ENCODE data around the gene UMAD1. TPM values are rescaled to one million over a fixed set of nuclear protein-coding genes. Genes with fewer than 3 reads are reported as not detected.
"Not testable (repeated sequence)": the region's sequence is repeated elsewhere in the genome, so short reads cannot be mapped to it uniquely, and the experiment has no call there.

Gene UMAD1
- polyA plus RNA-seq, 10 donors: 8.6 to 12.3 (median 9.9) TPM

DNA sequence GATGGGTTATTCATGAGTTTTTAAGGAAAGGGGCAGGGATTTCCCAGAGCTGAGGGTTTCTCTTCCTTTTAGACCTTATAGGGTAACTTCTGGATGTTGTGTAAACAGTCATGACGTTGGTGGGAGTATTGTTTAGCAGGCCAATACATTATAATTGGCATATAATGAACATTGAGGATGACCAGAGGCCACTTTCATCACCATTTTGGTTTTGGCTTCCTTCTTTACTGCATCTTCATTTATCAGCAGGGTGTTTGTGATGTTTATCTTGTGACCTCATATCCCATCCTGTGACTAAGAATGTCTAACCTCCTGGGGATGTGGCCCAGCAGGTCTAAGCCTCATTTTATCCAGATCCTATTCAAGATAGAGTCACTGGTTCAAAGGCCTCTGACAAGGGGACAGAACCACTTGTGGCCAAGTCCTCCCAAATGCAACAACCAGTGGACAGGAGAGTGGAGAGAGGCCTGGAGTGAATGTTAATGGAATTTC, 155.1 kb downstream of the UMAD1 start:
- DNase-seq: no peak

DNA sequence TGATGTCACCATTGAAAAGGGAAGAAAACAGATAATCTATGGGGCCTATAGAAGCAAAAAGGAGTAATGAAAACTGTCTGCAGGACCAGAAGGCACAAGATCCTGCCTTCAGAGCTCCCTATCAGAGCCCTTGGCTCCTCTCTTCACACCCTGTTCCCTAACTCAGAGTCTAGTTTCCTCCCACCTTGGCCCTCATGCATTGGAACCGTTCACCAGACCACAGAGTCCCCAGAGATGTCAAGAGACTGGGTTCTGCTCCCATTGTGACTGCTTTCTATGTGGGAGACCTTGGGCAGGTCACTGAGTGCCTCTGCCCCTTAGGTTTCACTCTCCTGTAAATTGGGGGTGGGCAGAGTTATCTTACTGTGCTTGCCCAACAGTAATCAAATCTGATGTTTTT, 158.0 kb downstream of the UMAD1 start:
- no peak for DNase-seq

GRCh38 chr7:7799138-7799537, 158.6 kb downstream of the UMAD1 start:
- DNase-seq: no peak

GRCh38 chr7:7802531-7802930, 162.0 kb downstream of the UMAD1 start:
- no peak for DNase-seq

DNA sequence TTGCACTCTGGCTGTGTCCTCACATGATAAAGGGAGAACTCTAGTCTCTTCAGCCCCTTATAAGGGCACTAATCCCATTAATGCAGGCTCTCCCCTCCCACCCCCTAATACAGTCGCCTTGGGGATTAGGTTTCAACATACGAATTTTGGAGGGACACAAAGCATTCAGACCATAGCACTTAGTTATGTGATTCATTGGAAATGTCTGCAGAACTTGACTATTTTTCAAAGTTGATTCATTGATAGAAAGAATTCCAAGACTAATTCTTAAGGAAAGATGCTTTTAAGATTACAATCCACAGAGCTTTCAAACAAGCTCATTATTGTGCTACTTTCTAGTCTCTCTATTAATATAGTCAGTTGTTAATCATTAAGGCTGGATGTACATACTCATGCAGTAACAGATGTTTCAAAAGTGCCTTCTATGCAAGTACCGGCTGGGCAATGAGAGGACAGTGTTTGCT, 163.2 kb downstream of the UMAD1 start:
- no peak for DNase-seq

- not testable (repeated sequence) for DNase-seq
Measured at GRCh38 chr7:7804822-7805221, 164.3 kb downstream of the UMAD1 start.

DNA sequence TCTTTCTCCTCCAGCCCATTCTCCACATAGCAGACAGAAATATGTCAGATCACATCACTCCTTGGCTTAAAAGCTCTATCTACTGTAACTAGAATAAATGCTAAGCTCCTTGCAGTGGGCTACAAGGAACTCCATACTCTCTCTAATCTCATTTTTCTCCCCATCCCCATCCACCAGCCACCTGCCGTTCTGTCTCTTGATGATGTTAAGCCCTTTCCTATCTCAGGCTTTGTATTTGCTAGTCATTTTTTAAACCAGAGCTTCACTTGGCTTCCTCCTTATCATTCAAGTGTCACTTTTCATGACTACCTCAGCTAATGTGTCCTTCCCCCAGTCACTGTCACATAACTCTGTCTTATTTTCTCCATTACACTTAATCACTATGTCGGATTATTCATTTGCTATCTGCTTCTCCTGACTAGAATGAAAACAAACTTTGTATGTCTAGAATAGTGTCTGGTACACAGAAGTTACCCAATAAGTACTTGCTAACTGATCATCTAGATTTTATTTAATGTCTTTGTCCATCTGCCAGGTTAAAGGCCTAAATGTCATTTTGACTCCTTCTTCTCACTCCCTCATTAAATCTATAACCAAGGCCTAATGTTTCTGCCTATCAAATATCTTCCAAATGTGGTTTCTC, 165.1 kb downstream of the UMAD1 start:
- no peak for DNase-seq

GRCh38 chr7:7808156-7808555, 167.6 kb downstream of the UMAD1 start:
- no peak for DNase-seq

DNA sequence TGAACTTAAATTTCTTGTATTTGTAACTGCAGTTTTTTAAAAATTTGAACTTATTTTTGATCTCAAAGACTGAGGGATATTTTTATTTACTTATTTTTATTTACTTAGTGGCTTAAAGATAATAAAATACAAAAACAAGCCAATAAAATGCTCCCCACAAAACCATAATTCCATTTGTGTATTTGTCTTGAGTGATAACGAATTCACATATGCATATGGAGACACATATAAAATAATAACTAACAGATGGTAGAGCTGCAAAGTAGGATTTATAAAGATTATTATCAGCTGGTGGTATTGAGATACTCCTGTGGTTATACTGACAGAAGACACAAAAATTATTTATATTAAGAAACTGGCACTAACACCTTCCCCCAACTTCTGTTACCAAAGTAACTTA, 168.1 kb downstream of the UMAD1 start:
- DNase-seq: no peak

DNA sequence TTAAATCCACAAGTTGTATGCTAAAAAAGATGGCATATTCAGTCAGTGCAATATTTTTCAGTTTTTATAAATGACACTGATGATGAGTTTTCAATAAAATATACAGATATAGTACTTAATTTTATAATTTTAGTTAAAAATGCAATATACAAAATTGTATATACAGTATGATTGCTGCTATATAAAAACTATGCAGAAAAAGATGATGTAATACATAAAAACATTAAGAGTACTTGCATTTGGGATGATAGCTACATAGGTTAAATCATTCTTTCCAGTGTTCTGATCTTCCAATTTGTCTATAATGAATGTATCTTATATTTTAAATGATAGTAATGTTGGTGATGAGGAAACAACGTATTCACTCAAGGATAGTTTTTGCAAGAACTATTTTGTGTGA, 169.8 kb downstream of the UMAD1 start:
- DNase-seq: no peak

DNA sequence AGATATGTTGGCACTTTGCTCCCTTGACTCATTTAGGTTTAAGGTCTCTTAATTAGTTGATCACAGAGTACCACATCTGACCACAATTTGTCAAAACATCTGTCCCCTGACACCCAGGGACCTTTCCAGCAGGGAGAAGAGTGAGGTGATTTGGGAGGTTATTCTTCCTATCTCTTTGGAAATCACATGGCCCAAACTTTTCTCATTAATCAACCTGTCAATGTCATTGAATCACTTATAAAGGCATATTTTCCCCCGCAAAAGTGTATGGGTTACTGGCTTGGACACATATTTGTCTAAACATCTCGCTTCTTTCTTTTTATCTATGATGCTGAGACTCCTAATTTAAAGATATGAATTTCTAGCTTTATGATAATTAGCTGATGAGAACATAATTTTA, 170.3 kb downstream of the UMAD1 start:
- DNase-seq: no peak

GRCh38 chr7:7812112-7812511, 171.6 kb downstream of the UMAD1 start:
- no peak for DNase-seq

DNA sequence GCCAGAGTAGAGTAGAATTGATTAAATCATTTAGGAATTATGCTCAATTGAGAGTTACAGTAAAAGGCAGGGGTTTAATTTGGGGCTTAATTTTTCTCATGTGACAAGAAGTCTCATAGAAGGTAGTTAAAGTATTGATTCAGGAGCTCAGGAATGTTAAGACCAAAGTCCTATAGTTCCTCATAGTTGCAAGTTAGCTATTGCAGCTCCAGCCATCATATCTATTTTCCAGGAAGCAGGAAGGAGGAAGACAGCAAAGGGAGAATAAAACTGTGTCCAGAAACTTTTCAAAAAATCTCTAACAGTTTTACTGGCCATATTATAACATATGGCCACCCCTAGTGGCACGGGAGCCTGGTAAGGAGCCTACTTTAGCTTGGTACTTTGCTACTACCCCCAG, 174.8 kb downstream of the UMAD1 start:
- no peak for DNase-seq

GRCh38 chr7:7816084-7816483, 175.5 kb downstream of the UMAD1 start:
- peak in 1 of 3 donors; percentile 26 for DNase-seq

DNA sequence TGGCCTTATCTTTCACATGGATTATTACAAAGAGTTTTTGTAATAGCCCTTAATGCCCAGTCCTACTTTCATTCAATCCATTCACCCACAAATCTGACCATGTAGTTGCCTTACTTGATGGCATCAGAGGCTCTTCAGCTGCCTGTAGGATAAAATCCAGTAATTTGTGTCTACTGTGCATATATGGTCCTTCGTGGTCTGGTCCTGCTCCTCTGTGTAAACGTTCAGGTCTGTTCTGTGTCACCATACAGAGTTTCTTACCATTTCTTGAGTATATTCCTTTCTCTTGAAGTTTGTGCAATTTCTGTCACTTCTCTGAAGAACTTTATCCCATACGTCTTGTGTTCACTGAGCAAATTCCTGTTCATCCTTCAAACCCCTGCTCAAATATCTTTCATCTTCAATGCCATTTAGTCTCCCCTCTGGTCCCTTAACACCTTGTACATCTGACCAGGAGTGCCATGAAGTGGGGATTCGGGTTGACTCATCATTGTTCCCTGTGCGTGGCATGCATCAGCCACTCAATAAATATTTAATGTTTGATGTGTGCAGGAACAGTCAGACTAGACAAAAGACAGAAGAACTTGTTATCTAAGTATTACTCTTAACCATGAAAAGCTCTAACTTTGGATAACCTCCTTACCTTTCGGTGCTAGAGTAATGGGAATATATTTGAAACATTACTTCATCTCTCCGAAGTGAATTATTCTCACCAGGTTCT, 176.4 kb downstream of the UMAD1 start:
- DNase-seq: no peak

DNA sequence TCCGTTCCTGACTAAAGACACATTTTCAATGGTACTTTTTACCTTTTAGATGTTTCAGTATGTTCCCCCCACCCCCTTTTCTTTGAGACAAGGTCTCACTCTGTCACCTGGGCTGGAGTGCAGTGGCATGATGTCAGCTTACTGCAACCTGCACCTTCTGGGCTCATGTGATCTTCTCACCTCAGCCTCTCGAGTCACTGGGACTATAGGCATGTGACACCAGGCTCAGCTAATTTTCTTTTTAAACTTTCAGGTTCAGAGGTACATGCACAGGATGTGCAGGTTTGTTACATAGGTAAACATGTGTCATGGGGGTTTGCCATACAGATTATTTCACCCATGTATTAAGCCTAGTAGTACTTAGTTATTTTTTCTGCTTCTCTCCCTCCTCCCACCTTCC, 177.2 kb downstream of the UMAD1 start:
- DNase-seq: no peak

- not testable (repeated sequence) for DNase-seq
Measured at GRCh38 chr7:7818179-7818578, 177.6 kb downstream of the UMAD1 start.

- DNase-seq: no peak
Measured at GRCh38 chr7:7819442-7820247, 179.1 kb downstream of the UMAD1 start.

GRCh38 chr7:7820409-7820808, 179.9 kb downstream of the UMAD1 start:
- DNase-seq: no peak

- DNase-seq: no peak
Measured at GRCh38 chr7:7820939-7821338, 180.4 kb downstream of the UMAD1 start.

GRCh38 chr7:7821517-7821916, 181.0 kb downstream of the UMAD1 start:
- no peak for DNase-seq

- DNase-seq: not testable (repeated sequence)
Measured at GRCh38 chr7:7825294-7825693, 184.7 kb downstream of the UMAD1 start.

DNA sequence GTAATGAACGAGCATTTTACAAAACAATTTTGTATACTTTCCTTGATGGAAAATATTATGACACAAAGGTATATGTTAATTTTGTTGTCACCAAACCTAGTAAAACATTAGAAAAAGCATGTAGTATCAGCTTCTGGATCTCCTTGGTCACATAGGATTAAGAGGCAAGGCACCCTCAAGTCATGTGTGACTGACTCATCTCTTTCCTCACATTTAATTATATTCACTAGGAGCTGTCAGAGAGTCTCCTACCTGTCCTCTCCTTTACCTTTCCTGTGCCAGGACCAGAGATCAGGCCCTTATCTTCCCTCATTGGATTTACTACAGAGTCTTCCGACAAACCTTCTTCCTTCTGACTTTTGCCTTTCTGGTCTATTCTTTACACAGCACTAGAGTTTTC, 189.1 kb downstream of the UMAD1 start:
- no peak for DNase-seq
